Measurements from ENCODE around the gene PHPT1.

Gene PHPT1

DNA sequence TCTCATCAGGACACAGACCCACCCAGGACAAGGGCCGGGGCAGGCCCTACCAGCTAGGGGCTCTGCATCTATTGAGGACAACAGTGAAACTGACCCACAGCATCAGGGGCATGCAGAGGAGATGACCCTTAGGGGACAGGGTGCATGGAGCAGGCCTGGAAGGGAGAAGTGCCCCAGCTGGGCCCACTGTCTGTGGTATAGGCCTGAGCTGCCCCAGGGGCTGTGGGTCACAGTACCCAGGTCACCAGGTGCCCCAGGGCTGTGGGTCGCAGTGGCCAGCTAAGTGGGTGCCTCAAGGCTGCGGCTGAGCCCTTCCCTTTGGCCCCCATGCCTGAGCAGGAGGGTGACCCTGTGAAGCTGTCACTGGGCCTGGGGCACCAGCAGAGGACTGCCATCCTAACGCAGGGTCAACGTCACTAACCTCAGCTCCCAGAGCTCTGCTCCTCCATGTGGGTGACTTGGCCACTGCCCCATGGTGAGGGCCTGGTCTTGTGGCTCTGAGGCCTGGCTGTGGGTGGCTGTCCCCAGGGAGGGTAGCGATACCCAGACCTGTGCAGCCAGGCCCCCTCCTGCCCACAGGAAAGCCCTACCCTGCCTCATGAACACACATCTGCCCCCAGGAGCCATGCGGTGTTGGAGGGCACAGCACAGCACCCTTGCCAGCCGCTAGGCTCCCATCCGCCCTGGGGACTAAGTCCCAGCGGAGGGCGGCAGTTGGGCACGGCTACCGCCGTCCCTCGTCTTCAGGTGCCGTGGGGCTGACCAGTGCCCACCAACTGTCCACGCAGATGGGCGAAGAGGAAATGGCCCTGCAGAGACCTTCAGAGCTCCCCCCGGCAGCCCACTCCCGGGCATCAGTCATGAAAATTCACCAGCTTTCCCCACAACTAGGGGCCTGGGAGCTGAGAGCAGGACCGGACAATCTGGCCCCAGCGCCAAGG lies 12.0 kb downstream of the PHPT1 start:
- H3K36me3 ChIP-seq, result peaks cover 20 to 37% (median 30%) of the 10 kb centered on the region in 3 donors
- no peak for DNase-seq
- H3K4me3 ChIP-seq, result no peak overlapping the region
- intact Hi-C loops (cut with DNase I; ENCODE audit: low total_unique reads), result no loop called here
- peaks cover 0 to 58% (median 38%) of the 10 kb centered on the region in 4 donors for H3K4me1 ChIP-seq
- no peak for TF ChIP-seq CTCF (IDR thresholded peaks at IDR 0.05)
- no peak overlapping the region for H3K27ac ChIP-seq
- no peaks in the 10 kb centered on the region for H3K9me3 ChIP-seq
- H3K27me3 ChIP-seq, result no peaks in the 10 kb centered on the region

GRCh38 chr9:136861874-136862457 lies 12.8 kb downstream of the PHPT1 start:
- no peak overlapping the region for H3K27ac ChIP-seq
- H3K9me3 ChIP-seq, result no peaks in the 10 kb centered on the region
- intact Hi-C loops (cut with DNase I; ENCODE audit: low total_unique reads), result no loop called here
- no peak for TF ChIP-seq CTCF (IDR thresholded peaks at IDR 0.05)
- H3K36me3 ChIP-seq, result peaks cover 20 to 37% (median 30%) of the 10 kb centered on the region in 3 donors
- H3K4me1 ChIP-seq, result peaks cover 0 to 61% (median 42%) of the 10 kb centered on the region in 4 donors
- no peak overlapping the region for H3K4me3 ChIP-seq
- no peaks in the 10 kb centered on the region for H3K27me3 ChIP-seq
- DNase-seq, result no peak

DNA sequence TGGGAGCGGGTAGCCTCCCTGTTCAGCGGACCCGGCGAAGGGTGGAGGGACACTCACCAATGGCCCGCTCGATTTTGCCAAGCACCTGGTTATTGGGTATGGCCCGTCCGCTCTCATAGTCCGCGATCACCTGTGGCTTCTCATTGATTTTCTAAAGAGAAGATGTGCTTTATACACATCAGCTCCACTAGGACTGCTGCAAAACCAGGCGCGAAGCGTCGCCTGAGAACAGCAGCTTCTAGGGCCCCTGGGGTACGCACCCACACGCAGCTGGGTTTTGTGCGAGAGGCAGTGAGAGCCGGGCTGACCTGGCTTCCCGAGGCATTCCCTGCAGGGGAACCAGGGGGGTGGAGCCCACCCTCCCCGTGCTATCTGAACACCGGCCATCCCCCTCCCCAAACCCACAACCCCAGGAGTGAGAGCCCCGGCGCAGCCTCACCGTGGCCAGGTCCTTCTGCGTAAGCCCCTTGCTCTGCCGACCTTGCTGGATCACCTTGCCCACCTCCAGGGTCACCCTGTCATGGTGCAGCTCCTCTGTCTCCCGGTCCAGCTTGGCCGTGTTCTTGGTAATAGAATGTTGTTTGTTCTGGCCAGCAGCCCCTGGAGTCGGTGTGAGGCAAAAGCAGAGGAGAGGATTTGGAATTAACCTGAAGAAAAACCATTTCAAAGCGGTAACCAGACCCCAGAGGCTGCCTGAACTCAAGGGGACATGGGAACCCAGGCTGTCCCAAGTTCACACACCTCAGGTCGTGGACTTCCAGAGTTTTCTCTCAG lies 13.8 kb downstream of the PHPT1 start:
- intact Hi-C loops (cut with DNase I; ENCODE audit: low total_unique reads), result no loop called here
- TF ChIP-seq CTCF (IDR thresholded peaks at IDR 0.05), result no peak
- peaks cover 20 to 37% (median 30%) of the 10 kb centered on the region in 3 donors for H3K36me3 ChIP-seq
- H3K27ac ChIP-seq, result no peak overlapping the region
- no peaks in the 10 kb centered on the region for H3K27me3 ChIP-seq
- H3K9me3 ChIP-seq, result no peaks in the 10 kb centered on the region
- DNase-seq, result no peak
- peaks cover 0 to 53% (median 43%) of the 10 kb centered on the region in 4 donors for H3K4me1 ChIP-seq
- H3K4me3 ChIP-seq, result no peak overlapping the region

DNA sequence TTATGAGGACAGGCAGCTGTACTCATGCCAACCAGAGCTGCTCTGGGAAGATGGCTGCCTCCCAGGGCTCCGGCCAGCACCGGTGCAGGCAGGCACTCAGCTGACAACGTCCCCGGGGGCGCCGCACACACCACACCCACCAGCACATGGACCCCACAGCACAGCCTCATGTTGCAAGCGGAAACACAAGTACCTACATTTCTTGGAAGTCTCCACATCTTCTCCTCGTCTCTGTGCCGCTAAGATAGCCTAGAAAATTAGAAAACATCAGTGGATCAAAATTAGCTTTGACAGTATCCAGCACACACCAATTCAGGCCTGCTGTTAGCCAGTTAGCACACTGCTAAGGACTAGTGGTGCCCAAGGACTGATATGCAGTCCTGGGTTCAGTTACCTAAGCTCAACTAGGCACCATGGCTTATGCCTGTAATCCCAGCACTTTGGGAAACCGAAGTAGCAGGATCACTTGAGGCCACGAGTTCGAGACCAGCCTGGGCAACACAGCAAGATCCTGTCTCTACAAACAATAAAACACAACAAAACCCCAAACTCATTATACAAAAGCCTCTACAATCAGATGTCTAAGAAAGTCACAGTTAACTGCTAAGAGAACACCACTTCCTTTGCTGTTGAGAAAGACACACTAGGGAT lies 14.5 kb downstream of the PHPT1 start:
- peaks cover 20 to 37% (median 30%) of the 10 kb centered on the region in 3 donors for H3K36me3 ChIP-seq

More for the DNA sequence above, 14.5 kb downstream of the PHPT1 start:
- H3K27me3 ChIP-seq, result no peaks in the 10 kb centered on the region
- no peak overlapping the region for H3K4me3 ChIP-seq
- intact Hi-C loops (cut with DNase I; ENCODE audit: low total_unique reads), result no loop called here
- no peak for DNase-seq
- H3K27ac ChIP-seq, result no peak overlapping the region
- H3K4me1 ChIP-seq, result peaks cover 0 to 46% (median 41%) of the 10 kb centered on the region in 4 donors
- H3K9me3 ChIP-seq, result no peaks in the 10 kb centered on the region
- no peak for TF ChIP-seq CTCF (IDR thresholded peaks at IDR 0.05)
